Suprapubic skin (tissue), 3 donors: ENCODE measurements around the gene NUP50.

Experiments
- CTCF ChIP-seq, 2 donors: fragments of 200-600 bp in 1 of 2; fragments of 450-650 bp in 1 of 2; sonication (generic) in 1 of 2; IDR thresholded peaks; one replicate each; pipeline ENCODE4 v1.5.1; 2016 to 2019; ENCODE audit warnings: antibody characterized with exemption in 2 of 2, mild to moderate bottlenecking in 1 of 2, moderate library complexity in 1 of 2
- POLR2A ChIP-seq, 2 donors: fragments of 450-650 bp; IDR thresholded peaks; one replicate each; pipeline ENCODE4 v1.6.1; 2017; ENCODE audit warnings: antibody characterized with exemption in 2 of 2, mild to moderate bottlenecking in 2 of 2, moderate library complexity in 2 of 2

- no peak for TF ChIP-seq POLR2A (IDR thresholded peaks at IDR 0.05)
- TF ChIP-seq CTCF (IDR thresholded peaks at IDR 0.05): no peak
These were observed 36.5 kb downstream of the NUP50 start for GRCh38 chr22:45200230-45200629.
